OCI-LY7 (cell line): ENCODE data around the gene HDAC7.

Experiments used
- CTCF ChIP-seq: fragments of 200-600 bp; sonication (generic); conservative IDR thresholded peaks from 2 replicates; pipeline ENCODE4 v1.5.1; 2014; ENCODE audit warnings: mild to moderate bottlenecking, antibody characterized with exemption, low read length, moderate library complexity, mixed read lengths
- EZH2phosphoT487 ChIP-seq: fragments of 200-600 bp; sonication (generic); IDR thresholded peaks from 2 replicates; pipeline ENCODE4 v1.6.1; 2018; ENCODE audit warnings: low read depth, borderline replicate concordance, mild to moderate bottlenecking, mixed run types, antibody characterized with exemption, low read length, moderate library complexity, mixed read lengths

- TF ChIP-seq CTCF, result no peak
- no peak for TF ChIP-seq EZH2phosphoT487
Observed at GRCh38 chr12:47771304-47771703, 48.4 kb downstream of the HDAC7 start.
